ENCODE data around the gene CCBE1.

The CCBE1 gene

GRCh38 chr18:59481436-59481835, 215.8 kb downstream of the CCBE1 start:
- TF ChIP-seq POLR2A (IDR thresholded peaks at IDR 0.05; ENCODE audit: low read length): no peak
- no peak for TF ChIP-seq GATA1 (IDR thresholded peaks at IDR 0.05; ENCODE audit: low read depth, low read length)
- DNase-seq: no peak

- TF ChIP-seq GATA1 (IDR thresholded peaks at IDR 0.05; ENCODE audit: low read depth, low read length) (no peak), POLR2A (IDR thresholded peaks at IDR 0.05; ENCODE audit: low read length) (no peak)
- no peak for DNase-seq
Measured at GRCh38 chr18:59479776-59480175, 217.4 kb downstream of the CCBE1 start.

GRCh38 chr18:59478591-59478990, 218.6 kb downstream of the CCBE1 start:
- no peak for DNase-seq
- TF ChIP-seq GATA1 (IDR thresholded peaks at IDR 0.05; ENCODE audit: low read depth, low read length): no peak
- TF ChIP-seq POLR2A (IDR thresholded peaks at IDR 0.05; ENCODE audit: low read length): no peak

GRCh38 chr18:59477849-59478248, 219.4 kb downstream of the CCBE1 start:
- TF ChIP-seq GATA1 (IDR thresholded peaks at IDR 0.05; ENCODE audit: low read depth, low read length): no peak
- no peak for TF ChIP-seq POLR2A (IDR thresholded peaks at IDR 0.05; ENCODE audit: low read length)
- DNase-seq: no peak

GRCh38 chr18:59470561-59471121, 226.6 kb downstream of the CCBE1 start:
- no peak for TF ChIP-seq POLR2A (IDR thresholded peaks at IDR 0.05; ENCODE audit: low read length)
- no peak for TF ChIP-seq GATA1 (IDR thresholded peaks at IDR 0.05; ENCODE audit: low read depth, low read length)
- DNase-seq: no peak

- TF ChIP-seq POLR2A (IDR thresholded peaks at IDR 0.05; ENCODE audit: low read length) (no peak), GATA1 (IDR thresholded peaks at IDR 0.05; ENCODE audit: low read depth, low read length) (no peak)
- DNase-seq: no peak
Measured at GRCh38 chr18:59469463-59470180, 227.6 kb downstream of the CCBE1 start.

- DNase-seq: no peak
- no peak for TF ChIP-seq POLR2A (IDR thresholded peaks at IDR 0.05; ENCODE audit: low read length)
- no peak for TF ChIP-seq GATA1 (IDR thresholded peaks at IDR 0.05; ENCODE audit: low read depth, low read length)
Measured at GRCh38 chr18:59468821-59469220, 228.4 kb downstream of the CCBE1 start.

- no peak for DNase-seq
- no peak for TF ChIP-seq GATA1 (IDR thresholded peaks at IDR 0.05; ENCODE audit: low read depth, low read length)
- no peak for TF ChIP-seq POLR2A (IDR thresholded peaks at IDR 0.05; ENCODE audit: low read length)
Measured at GRCh38 chr18:59467497-59467896, 229.7 kb downstream of the CCBE1 start.

GRCh38 chr18:59466980-59467379, 230.2 kb downstream of the CCBE1 start:
- no peak for TF ChIP-seq POLR2A (IDR thresholded peaks at IDR 0.05; ENCODE audit: low read length)
- DNase-seq: no peak

GRCh38 chr18:59464486-59464885, 232.7 kb downstream of the CCBE1 start:
- DNase-seq: no peak
- no peak for TF ChIP-seq POLR2A (IDR thresholded peaks at IDR 0.05; ENCODE audit: low read length)
- no peak for TF ChIP-seq GATA1 (IDR thresholded peaks at IDR 0.05; ENCODE audit: low read depth, low read length)

- DNase-seq: no peak
- TF ChIP-seq GATA1 (IDR thresholded peaks at IDR 0.05; ENCODE audit: low read depth, low read length) (no peak), POLR2A (IDR thresholded peaks at IDR 0.05; ENCODE audit: low read length) (no peak)
Measured at GRCh38 chr18:59461171-59461570, 236.1 kb downstream of the CCBE1 start.

- DNase-seq: no peak
- no peak for TF ChIP-seq GATA1 (IDR thresholded peaks at IDR 0.05; ENCODE audit: low read depth, low read length)
- TF ChIP-seq POLR2A (IDR thresholded peaks at IDR 0.05; ENCODE audit: low read length): no peak
Measured at GRCh38 chr18:59460072-59460420, 237.2 kb downstream of the CCBE1 start.

- peak; percentile 22 to 51 for DNase-seq
- TF ChIP-seq POLR2A (IDR thresholded peaks at IDR 0.05; ENCODE audit: low read length): no peak
- no peak for TF ChIP-seq GATA1 (IDR thresholded peaks at IDR 0.05; ENCODE audit: low read depth, low read length)
Measured at GRCh38 chr18:59459369-59460071, 237.7 kb downstream of the CCBE1 start.

- DNase-seq: no peak
- TF ChIP-seq POLR2A (IDR thresholded peaks at IDR 0.05; ENCODE audit: low read length): no peak
Measured at GRCh38 chr18:59458575-59458974, 238.6 kb downstream of the CCBE1 start.

- no peak for DNase-seq
- no peak for TF ChIP-seq POLR2A (IDR thresholded peaks at IDR 0.05; ENCODE audit: low read length)
- TF ChIP-seq GATA1 (IDR thresholded peaks at IDR 0.05; ENCODE audit: low read depth, low read length): no peak
Measured at GRCh38 chr18:59456657-59457056, 240.6 kb downstream of the CCBE1 start.

Measured in erythroblast (primary cell).